ENCODE results near the gene CSDE1.

DNA sequence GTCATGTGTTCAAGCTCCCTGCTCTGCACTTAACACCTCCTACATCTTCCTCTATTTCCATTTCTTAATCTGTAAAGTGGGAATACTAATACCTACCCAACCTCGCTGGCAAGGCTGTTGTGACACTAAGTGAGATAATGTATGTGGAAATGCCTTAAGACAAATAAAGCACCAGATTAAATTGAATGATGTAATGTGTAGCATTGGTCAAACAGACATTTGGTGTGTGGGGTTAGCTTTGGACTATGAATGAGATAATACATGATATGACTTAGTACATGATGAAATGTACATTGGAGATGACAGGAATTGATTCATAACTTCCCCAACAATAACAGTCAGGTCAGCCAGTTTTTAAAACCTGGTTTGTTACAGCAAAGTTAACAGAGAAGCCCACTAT lies 67.6 kb downstream of the CSDE1 start:
- TF ChIP-seq CREM (CRISPR knock-in tag; IDR thresholded peaks at IDR 0.05) (no peak), NFYB (CRISPR knock-in tag; conservative IDR thresholded peaks at IDR 0.05; ENCODE audit: low read depth) (no peak), NR2C2 (CRISPR knock-in tag; IDR thresholded peaks at IDR 0.05) (no peak), IRF2 (CRISPR knock-in tag; IDR thresholded peaks at IDR 0.05; ENCODE audit: borderline replicate concordance, low read depth) (no peak), SP1 (CRISPR knock-in tag; conservative IDR thresholded peaks at IDR 0.05) (no peak), FOXJ3 (CRISPR knock-in tag; IDR thresholded peaks at IDR 0.05; ENCODE audit: borderline replicate concordance) (no peak), SMAD4 (CRISPR knock-in tag; IDR thresholded peaks at IDR 0.05) (no peak)
- TF ChIP-seq, protein P1, sequence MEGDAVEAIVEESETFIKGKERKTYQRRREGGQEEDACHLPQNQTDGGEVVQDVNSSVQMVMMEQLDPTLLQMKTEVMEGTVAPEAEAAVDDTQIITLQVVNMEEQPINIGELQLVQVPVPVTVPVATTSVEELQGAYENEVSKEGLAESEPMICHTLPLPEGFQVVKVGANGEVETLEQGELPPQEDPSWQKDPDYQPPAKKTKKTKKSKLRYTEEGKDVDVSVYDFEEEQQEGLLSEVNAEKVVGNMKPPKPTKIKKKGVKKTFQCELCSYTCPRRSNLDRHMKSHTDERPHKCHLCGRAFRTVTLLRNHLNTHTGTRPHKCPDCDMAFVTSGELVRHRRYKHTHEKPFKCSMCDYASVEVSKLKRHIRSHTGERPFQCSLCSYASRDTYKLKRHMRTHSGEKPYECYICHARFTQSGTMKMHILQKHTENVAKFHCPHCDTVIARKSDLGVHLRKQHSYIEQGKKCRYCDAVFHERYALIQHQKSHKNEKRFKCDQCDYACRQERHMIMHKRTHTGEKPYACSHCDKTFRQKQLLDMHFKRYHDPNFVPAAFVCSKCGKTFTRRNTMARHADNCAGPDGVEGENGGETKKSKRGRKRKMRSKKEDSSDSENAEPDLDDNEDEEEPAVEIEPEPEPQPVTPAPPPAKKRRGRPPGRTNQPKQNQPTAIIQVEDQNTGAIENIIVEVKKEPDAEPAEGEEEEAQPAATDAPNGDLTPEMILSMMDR (IDR thresholded peaks at IDR 0.05), result no peak
- TF ChIP-seq, protein P2, sequence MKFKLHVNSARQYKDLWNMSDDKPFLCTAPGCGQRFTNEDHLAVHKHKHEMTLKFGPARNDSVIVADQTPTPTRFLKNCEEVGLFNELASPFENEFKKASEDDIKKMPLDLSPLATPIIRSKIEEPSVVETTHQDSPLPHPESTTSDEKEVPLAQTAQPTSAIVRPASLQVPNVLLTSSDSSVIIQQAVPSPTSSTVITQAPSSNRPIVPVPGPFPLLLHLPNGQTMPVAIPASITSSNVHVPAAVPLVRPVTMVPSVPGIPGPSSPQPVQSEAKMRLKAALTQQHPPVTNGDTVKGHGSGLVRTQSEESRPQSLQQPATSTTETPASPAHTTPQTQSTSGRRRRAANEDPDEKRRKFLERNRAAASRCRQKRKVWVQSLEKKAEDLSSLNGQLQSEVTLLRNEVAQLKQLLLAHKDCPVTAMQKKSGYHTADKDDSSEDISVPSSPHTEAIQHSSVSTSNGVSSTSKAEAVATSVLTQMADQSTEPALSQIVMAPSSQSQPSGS (CRISPR knock-in tag; IDR thresholded peaks at IDR 0.05; ENCODE audit: borderline replicate concordance, low read depth), result no peak
- TF ChIP-seq, protein P3, sequence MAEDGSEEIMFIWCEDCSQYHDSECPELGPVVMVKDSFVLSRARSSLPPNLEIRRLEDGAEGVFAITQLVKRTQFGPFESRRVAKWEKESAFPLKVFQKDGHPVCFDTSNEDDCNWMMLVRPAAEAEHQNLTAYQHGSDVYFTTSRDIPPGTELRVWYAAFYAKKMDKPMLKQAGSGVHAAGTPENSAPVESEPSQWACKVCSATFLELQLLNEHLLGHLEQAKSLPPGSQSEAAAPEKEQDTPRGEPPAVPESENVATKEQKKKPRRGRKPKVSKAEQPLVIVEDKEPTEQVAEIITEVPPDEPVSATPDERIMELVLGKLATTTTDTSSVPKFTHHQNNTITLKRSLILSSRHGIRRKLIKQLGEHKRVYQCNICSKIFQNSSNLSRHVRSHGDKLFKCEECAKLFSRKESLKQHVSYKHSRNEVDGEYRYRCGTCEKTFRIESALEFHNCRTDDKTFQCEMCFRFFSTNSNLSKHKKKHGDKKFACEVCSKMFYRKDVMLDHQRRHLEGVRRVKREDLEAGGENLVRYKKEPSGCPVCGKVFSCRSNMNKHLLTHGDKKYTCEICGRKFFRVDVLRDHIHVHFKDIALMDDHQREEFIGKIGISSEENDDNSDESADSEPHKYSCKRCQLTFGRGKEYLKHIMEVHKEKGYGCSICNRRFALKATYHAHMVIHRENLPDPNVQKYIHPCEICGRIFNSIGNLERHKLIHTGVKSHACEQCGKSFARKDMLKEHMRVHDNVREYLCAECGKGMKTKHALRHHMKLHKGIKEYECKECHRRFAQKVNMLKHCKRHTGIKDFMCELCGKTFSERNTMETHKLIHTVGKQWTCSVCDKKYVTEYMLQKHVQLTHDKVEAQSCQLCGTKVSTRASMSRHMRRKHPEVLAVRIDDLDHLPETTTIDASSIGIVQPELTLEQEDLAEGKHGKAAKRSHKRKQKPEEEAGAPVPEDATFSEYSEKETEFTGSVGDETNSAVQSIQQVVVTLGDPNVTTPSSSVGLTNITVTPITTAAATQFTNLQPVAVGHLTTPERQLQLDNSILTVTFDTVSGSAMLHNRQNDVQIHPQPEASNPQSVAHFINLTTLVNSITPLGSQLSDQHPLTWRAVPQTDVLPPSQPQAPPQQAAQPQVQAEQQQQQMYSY (CRISPR knock-in tag; IDR thresholded peaks at IDR 0.05), result no peak
- TF ChIP-seq, protein P4, sequence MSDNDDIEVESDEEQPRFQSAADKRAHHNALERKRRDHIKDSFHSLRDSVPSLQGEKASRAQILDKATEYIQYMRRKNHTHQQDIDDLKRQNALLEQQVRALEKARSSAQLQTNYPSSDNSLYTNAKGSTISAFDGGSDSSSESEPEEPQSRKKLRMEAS (CRISPR knock-in tag; IDR thresholded peaks at IDR 0.05), result no peak
- TF ChIP-seq, protein P5, sequence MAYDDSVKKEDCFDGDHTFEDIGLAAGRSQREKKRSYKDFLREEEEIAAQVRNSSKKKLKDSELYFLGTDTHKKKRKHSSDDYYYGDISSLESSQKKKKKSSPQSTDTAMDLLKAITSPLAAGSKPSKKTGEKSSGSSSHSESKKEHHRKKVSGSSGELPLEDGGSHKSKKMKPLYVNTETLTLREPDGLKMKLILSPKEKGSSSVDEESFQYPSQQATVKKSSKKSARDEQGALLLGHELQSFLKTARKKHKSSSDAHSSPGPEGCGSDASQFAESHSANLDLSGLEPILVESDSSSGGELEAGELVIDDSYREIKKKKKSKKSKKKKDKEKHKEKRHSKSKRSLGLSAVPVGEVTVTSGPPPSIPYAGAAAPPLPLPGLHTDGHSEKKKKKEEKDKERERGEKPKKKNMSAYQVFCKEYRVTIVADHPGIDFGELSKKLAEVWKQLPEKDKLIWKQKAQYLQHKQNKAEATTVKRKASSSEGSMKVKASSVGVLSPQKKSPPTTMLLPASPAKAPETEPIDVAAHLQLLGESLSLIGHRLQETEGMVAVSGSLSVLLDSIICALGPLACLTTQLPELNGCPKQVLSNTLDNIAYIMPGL (CRISPR knock-in tag; IDR thresholded peaks at IDR 0.05), result no peak

All from WTC11 (cell line).